ENCODE measurements around the gene TNNI3.
"Not testable (repeated sequence)": the region's sequence is repeated elsewhere in the genome, so short reads cannot be mapped to it uniquely, and the experiment has no call there.

Gene TNNI3

DNA sequence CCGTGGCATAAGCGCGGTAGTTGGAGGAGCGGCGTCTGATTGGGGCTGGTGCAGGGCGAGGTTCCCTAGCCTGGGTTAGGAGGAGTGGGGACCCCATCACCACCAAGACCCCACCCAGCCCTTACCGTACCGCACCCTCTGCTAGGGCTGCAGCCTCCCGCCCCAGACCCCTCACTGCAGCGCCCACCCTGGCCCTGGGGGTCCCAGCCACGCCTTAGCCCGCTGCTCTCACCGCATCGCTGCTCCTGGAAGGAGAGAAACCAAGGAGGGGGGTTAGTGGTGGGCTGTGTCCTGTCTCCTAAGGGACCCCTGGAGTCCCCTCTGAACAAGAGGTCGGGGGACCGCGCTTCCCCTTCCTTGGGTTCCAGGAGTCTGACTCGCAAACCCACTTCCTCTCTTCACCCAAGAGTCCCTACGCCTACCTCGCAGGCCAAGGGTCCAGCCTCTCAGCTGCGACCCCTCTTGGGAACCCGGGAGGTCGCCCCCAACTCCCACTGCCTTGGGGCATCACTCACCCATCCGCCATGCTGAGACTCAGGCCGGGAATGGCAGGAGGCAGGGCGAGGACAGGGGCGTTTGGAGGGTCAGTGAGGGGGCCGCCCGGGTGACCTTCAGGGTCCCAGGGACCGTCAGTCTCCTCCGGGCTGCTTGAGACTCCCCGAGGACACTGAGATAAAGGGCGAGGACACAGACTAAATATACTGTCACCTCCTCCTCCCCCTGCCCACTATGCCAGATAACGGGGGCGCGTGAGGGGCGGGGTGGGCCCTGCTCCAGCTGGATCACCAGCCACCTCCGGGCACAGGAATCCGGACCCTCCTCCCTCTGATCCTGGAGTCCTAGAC is at the start of gene TNNI3:
TNNI3 (minus strand) TSS at position 669 of the 845 bp plus-strand sequence; CDS start at position 526, 143 bp downstream.
- Histone ChIP-seq H3K4me1 (peaks cover 3% of the 10 kb centered on the region; the same call in 1 of the 2 replicates), H3K27me3 (ENCODE audit: low read depth) (peaks cover 8% of the 10 kb centered on the region; the same call in 1 of the 2 replicates), H3K36me3 (replicated peaks) (no peaks in the 10 kb centered on the region), H3K9me3 (no peaks in the 10 kb centered on the region), H3K4me3 (peak within 1 kb of the TSS; percentile 27)
- in situ Hi-C loops (cut with MboI; ENCODE audit: low sequenced_read_pairs): no loop called here
- DNase-seq (ENCODE audit: low spot score in 2 of 2): no peak

- no peaks in the 10 kb centered on the region for H3K36me3 ChIP-seq (replicated peaks)
- DNase-seq (ENCODE audit: low spot score in 2 of 2): peak; percentile 19 to 75
- H3K9me3 ChIP-seq: no peaks in the 10 kb centered on the region
- no peaks in the 10 kb centered on the region for H3K27me3 ChIP-seq (ENCODE audit: low read depth)
- in situ Hi-C loops (cut with MboI; ENCODE audit: low sequenced_read_pairs): no loop called here
- H3K4me1 ChIP-seq: peaks cover 9% of the 10 kb centered on the region
- H3K4me3 ChIP-seq: no peak overlapping the region
These were observed 49.4 kb upstream of the TNNI3 start for GRCh38 chr19:55206664-55207500.

- H3K9me3 ChIP-seq; H3K27me3 ChIP-seq (ENCODE audit: low read depth); H3K36me3 ChIP-seq (replicated peaks); DNase-seq (ENCODE audit: low spot score in 2 of 2); H3K4me1 ChIP-seq; in situ Hi-C loops (cut with MboI; ENCODE audit: low sequenced_read_pairs); H3K4me3 ChIP-seq: not testable (repeated sequence)
These were observed 44.7 kb upstream of the TNNI3 start for GRCh38 chr19:55202199-55202598.

GRCh38 chr19:55199620-55200204 is 42.2 kb upstream of the TNNI3 start:
- H3K9me3 ChIP-seq: no peaks in the 10 kb centered on the region
- H3K4me3 ChIP-seq: no peak overlapping the region
- H3K36me3 ChIP-seq (replicated peaks): no peaks in the 10 kb centered on the region
- H3K4me1 ChIP-seq: no peaks in the 10 kb centered on the region
- DNase-seq (ENCODE audit: low spot score in 2 of 2): no peak
- no peaks in the 10 kb centered on the region for H3K27me3 ChIP-seq (ENCODE audit: low read depth)
- in situ Hi-C loops (cut with MboI; ENCODE audit: low sequenced_read_pairs): no loop called here

DNA sequence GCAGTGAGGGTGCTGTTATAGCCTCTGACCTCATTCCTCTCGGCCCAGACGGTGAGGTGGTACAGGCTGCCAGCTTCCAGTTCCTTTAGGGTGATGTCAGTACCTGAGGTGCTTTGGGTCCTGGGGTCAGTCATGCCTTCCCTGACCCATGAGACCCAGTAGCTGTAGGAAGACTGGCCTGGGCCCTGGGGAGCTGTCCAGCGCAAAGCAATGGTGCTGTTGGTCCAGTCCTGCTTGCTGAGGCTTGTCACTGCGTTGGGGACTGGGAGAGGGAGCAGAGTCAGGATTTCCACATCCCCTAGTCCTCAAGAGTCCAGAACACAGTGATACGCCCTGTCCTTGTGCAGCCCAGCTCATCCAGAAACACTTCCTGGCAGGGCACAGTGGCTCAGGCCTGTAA is 41.1 kb upstream of the TNNI3 start:
- Histone ChIP-seq H3K4me3 (no peak overlapping the region), H3K9me3 (no peaks in the 10 kb centered on the region), H3K4me1 (no peaks in the 10 kb centered on the region), H3K36me3 (replicated peaks) (no peaks in the 10 kb centered on the region), H3K27me3 (ENCODE audit: low read depth) (no peaks in the 10 kb centered on the region)
- DNase-seq (ENCODE audit: low spot score in 2 of 2): no peak
- in situ Hi-C loops (cut with MboI; ENCODE audit: low sequenced_read_pairs): no loop called here

DNA sequence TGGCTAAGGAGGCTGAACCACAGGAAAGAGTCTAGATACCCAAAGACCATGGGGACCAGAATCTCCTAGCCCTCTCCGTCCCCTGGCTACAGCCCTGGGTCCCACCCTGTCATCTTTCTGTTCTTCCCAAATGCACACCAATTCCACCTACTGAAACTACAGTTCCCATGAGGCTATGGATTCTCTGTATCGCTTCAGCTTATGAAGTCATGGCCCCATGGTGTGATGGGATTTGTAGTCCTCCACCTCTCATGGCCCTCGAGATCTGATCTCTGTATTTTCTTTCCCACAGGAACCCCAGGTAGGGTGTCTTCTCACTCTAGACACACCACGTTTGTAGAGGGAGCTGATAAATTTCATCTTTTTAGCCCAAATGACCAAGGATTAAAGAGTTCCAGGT is 40.0 kb upstream of the TNNI3 start:
- H3K27me3 ChIP-seq (ENCODE audit: low read depth): no peaks in the 10 kb centered on the region
- H3K4me1 ChIP-seq: no peaks in the 10 kb centered on the region
- no peak overlapping the region for H3K4me3 ChIP-seq
- no peak for DNase-seq (ENCODE audit: low spot score in 2 of 2)
- in situ Hi-C loops (cut with MboI; ENCODE audit: low sequenced_read_pairs): no loop called here
- no peaks in the 10 kb centered on the region for H3K36me3 ChIP-seq (replicated peaks)
- H3K9me3 ChIP-seq: no peaks in the 10 kb centered on the region

DNA sequence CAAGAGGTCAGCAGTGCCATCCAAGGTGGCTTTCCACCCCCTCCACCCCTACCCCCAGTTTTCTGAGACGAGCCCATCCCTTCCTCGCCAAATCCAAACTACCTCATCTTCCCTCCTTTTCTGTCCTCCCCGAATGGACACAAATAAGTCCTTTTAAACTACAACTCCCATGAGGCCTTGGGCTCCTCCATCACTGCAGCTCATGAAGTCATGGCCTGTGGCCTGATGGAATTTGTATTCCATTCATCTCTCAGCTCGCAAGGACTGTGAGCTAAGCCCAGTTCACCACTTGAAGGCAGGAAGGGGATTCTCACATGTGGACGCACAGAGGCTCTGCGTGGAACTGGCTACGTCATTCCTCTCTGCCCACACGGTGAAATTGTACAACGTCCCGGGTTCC is 39.3 kb upstream of the TNNI3 start:
- Histone ChIP-seq H3K4me1 (no peaks in the 10 kb centered on the region), H3K27me3 (ENCODE audit: low read depth) (no peaks in the 10 kb centered on the region), H3K9me3 (no peaks in the 10 kb centered on the region), H3K4me3 (no peak overlapping the region), H3K36me3 (replicated peaks) (no peaks in the 10 kb centered on the region)
- no peak for DNase-seq (ENCODE audit: low spot score in 2 of 2)
- in situ Hi-C loops (cut with MboI; ENCODE audit: low sequenced_read_pairs): no loop called here

- no peak overlapping the region for H3K4me3 ChIP-seq
- no peaks in the 10 kb centered on the region for H3K36me3 ChIP-seq (replicated peaks)
- H3K9me3 ChIP-seq: no peaks in the 10 kb centered on the region
- no peaks in the 10 kb centered on the region for H3K27me3 ChIP-seq (ENCODE audit: low read depth)
- H3K4me1 ChIP-seq: no peaks in the 10 kb centered on the region
- no peak for DNase-seq (ENCODE audit: low spot score in 2 of 2)
- in situ Hi-C loops (cut with MboI; ENCODE audit: low sequenced_read_pairs): no loop called here
These were observed 35.9 kb upstream of the TNNI3 start for GRCh38 chr19:55193481-55193880.

GRCh38 chr19:55189403-55189835 is 31.9 kb upstream of the TNNI3 start:
- no peaks in the 10 kb centered on the region for H3K9me3 ChIP-seq
- in situ Hi-C loops (cut with MboI; ENCODE audit: low sequenced_read_pairs): no loop called here

GRCh38 chr19:55188625-55189024 is 31.1 kb upstream of the TNNI3 start:
- Histone ChIP-seq H3K36me3 (replicated peaks) (no peaks in the 10 kb centered on the region), H3K4me3 (no peak overlapping the region), H3K9me3 (no peaks in the 10 kb centered on the region), H3K4me1 (no peaks in the 10 kb centered on the region), H3K27me3 (ENCODE audit: low read depth) (peaks cover 23% of the 10 kb centered on the region)
- DNase-seq (ENCODE audit: low spot score in 2 of 2): no peak
- in situ Hi-C loops (cut with MboI; ENCODE audit: low sequenced_read_pairs): no loop called here

More at GRCh38 chr19:55189403-55189835, 31.9 kb upstream of the TNNI3 start:
- Histone ChIP-seq H3K4me1 (no peaks in the 10 kb centered on the region), H3K4me3 (no peak overlapping the region), H3K36me3 (replicated peaks) (no peaks in the 10 kb centered on the region), H3K27me3 (ENCODE audit: low read depth) (peaks cover 15% of the 10 kb centered on the region)
- DNase-seq (ENCODE audit: low spot score in 2 of 2): no peak

- Histone ChIP-seq H3K9me3 (no peaks in the 10 kb centered on the region), H3K4me1 (no peaks in the 10 kb centered on the region), H3K4me3 (no peak overlapping the region), H3K36me3 (replicated peaks) (no peaks in the 10 kb centered on the region), H3K27me3 (ENCODE audit: low read depth) (peaks cover 44% of the 10 kb centered on the region)
- in situ Hi-C loops (cut with MboI; ENCODE audit: low sequenced_read_pairs): no loop called here
- no peak for DNase-seq (ENCODE audit: low spot score in 2 of 2)
These were observed 28.5 kb upstream of the TNNI3 start for GRCh38 chr19:55186080-55186479.

DNA sequence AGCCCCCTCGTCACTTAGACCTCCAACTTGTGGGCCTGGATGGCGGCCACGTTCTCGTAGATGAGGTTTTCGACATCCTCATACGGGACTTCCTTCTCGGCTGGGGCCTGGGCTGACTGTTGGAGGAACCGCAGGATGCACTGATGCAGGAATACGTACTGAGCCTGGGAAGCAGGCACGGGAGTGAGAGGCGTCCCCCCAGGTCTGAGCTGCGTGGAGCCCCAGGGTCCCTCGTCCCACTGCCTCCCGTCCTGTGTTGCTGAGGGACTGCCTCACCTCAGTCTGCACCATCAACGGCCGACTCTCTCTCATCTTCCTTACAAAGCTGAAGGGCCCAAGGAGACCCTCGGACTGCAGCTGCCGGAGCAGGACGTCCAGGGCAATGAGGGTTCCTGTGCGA is 24.2 kb upstream of the TNNI3 start:
- in situ Hi-C loops (cut with MboI; ENCODE audit: low sequenced_read_pairs): no loop called here
- no peaks in the 10 kb centered on the region for H3K9me3 ChIP-seq
- H3K36me3 ChIP-seq (replicated peaks): no peaks in the 10 kb centered on the region
- peaks cover 9% of the 10 kb centered on the region for H3K4me1 ChIP-seq
- H3K27me3 ChIP-seq (ENCODE audit: low read depth): peaks cover 66% of the 10 kb centered on the region
- H3K4me3 ChIP-seq: no peak overlapping the region
- no peak for DNase-seq (ENCODE audit: low spot score in 2 of 2)

DNA sequence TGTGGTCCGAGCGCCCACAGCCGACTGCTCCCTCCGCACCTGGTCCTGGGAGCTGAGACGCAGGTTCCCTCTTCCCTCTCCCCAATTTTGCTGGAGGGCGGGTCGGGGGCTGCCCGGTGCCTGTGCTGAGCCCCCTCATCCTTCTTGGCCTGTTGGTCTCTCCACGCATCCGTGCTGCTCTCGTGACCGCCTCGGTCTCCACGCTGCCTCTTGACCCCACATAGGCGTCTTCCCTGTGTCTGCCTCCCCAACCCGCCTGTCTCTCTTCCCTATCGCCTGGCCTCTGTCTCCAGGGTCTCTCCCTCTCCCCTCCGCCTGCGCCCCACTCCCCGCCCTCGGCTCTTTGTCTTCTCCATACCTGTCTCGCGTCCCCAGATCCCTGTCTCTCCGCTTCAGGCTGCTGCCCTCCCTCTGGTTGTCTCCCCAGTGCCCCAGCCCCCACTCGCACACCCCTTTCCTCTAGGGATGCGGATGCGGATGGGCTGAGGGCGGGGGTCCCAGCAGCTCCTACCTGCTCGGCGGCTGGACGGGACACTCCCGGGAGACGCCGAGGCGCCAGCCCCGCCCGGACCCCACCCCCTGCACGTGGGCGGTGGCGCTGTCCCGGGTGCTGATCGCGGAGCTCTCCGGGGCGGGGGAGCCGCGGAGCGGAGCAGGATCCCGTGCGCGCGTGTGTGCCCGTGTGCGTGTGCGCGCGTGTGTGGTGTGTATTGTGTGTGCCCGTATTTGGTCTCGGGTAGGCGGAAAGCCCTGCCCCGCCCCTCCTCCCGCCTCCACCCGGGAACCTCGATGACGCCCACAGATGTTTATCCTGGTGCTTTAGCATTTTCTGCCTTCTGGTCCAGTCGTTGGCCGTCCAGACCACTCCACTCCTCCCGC is 22.3 kb upstream of the TNNI3 start, which contains the start of gene SYT5:
SYT5 (minus strand) TSS at position 684 of the 879 bp plus-strand sequence. CDS start 1,248 bp downstream, outside the sequence.
- DNase-seq (ENCODE audit: low spot score in 2 of 2): peak; percentile 14 to 78
- H3K9me3 ChIP-seq: no peaks in the 10 kb centered on the region
- peaks cover 9% of the 10 kb centered on the region for H3K4me1 ChIP-seq
- peaks cover 58% of the 10 kb centered on the region for H3K27me3 ChIP-seq (ENCODE audit: low read depth)
- peak within 1 kb of the TSS; percentile 11 for H3K4me3 ChIP-seq
- no peaks in the 10 kb centered on the region for H3K36me3 ChIP-seq (replicated peaks)
- in situ Hi-C loops (cut with MboI; ENCODE audit: low sequenced_read_pairs): no loop called here

Measured in HAP-1 (cell line).